ENCODE measurements around the gene TCF7L2.

The TCF7L2 gene

DNA sequence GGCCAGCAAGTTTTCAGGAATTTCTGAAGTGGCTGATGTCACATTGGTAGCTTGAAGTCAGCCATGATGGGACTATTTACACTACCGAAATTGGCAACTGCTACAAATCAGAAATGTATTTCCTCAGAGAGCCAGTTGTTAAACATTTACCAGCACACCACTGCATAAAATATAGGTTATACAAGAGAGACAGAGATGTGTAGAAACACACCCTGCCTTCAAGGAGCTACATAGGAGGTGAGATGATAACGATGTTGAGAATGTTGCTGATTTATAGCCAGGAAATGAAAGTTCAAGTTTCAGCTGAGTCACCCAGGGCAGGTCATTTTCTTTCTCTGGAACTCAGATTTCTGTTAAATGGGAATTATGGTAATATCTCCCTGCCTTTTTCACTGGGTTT is 46.0 kb upstream of the TCF7L2 start (continued):
- TF ChIP-seq, protein P1, sequence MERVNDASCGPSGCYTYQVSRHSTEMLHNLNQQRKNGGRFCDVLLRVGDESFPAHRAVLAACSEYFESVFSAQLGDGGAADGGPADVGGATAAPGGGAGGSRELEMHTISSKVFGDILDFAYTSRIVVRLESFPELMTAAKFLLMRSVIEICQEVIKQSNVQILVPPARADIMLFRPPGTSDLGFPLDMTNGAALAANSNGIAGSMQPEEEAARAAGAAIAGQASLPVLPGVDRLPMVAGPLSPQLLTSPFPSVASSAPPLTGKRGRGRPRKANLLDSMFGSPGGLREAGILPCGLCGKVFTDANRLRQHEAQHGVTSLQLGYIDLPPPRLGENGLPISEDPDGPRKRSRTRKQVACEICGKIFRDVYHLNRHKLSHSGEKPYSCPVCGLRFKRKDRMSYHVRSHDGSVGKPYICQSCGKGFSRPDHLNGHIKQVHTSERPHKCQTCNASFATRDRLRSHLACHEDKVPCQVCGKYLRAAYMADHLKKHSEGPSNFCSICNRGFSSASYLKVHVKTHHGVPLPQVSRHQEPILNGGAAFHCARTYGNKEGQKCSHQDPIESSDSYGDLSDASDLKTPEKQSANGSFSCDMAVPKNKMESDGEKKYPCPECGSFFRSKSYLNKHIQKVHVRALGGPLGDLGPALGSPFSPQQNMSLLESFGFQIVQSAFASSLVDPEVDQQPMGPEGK (CRISPR knock-in tag; IDR thresholded peaks at IDR 0.05; ENCODE audit: borderline replicate concordance) = no peak
- TF ChIP-seq CSDC2 (CRISPR knock-in tag; IDR thresholded peaks at IDR 0.05) = no peak
- TF ChIP-seq POU6F1 (CRISPR knock-in tag; IDR thresholded peaks at IDR 0.05; ENCODE audit: borderline replicate concordance, low read depth) = no peak
- TF ChIP-seq SNAI2 (CRISPR knock-in tag; IDR thresholded peaks at IDR 0.05) = no peak
- TF ChIP-seq BACH2 (CRISPR knock-in tag; IDR thresholded peaks at IDR 0.05; ENCODE audit: borderline replicate concordance) = no peak

DNA sequence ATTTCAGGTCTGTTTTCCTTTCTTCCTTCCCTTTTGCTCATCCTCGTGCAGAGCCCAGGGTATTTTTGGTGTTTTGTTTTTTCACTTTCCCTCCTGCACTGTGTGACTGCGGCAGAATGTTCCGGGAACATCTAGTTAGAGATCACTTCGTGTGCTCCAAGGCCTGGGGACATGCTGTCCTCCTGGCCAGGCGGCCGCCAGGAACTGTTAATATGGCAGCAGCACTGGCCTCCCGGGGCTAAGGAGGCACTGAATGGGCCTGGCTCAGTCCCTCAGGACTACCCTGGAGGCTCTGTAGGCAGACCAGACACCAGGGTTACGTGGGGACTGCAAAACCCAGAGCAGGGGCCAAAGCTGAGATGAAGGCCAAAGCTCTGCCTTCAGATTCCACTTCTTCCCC is 43.1 kb upstream of the TCF7L2 start:
- no peak for ATAC-seq
- TF ChIP-seq ZFP3 (CRISPR knock-in tag; IDR thresholded peaks at IDR 0.05) (no peak), ZFP30 (CRISPR knock-in tag; IDR thresholded peaks at IDR 0.05) (no peak), TOX (CRISPR knock-in tag; IDR thresholded peaks at IDR 0.05; ENCODE audit: borderline replicate concordance) (no peak), TCF4 (CRISPR knock-in tag; IDR thresholded peaks at IDR 0.05; ENCODE audit: borderline replicate concordance) (no peak), ZNF70 (CRISPR knock-in tag; IDR thresholded peaks at IDR 0.05) (no peak), SNAI2 (CRISPR knock-in tag; IDR thresholded peaks at IDR 0.05) (no peak), ISL1 (CRISPR knock-in tag; IDR thresholded peaks at IDR 0.05) (no peak), BACH2 (CRISPR knock-in tag; IDR thresholded peaks at IDR 0.05; ENCODE audit: borderline replicate concordance) (no peak), ZNF8 (CRISPR knock-in tag; IDR thresholded peaks at IDR 0.05) (no peak), GLIS3 (CRISPR knock-in tag; IDR thresholded peaks at IDR 0.05) (no peak), ESRRG (CRISPR knock-in tag; IDR thresholded peaks at IDR 0.05) (no peak), RARB (CRISPR knock-in tag; IDR thresholded peaks at IDR 0.05) (no peak), OSR1 (CRISPR knock-in tag; IDR thresholded peaks at IDR 0.05) (no peak), ZC3H10 (CRISPR knock-in tag; IDR thresholded peaks at IDR 0.05) (no peak), ZNF565 (CRISPR knock-in tag; conservative IDR thresholded peaks at IDR 0.05; ENCODE audit: low read depth) (no peak)
- TF ChIP-seq, protein P2, sequence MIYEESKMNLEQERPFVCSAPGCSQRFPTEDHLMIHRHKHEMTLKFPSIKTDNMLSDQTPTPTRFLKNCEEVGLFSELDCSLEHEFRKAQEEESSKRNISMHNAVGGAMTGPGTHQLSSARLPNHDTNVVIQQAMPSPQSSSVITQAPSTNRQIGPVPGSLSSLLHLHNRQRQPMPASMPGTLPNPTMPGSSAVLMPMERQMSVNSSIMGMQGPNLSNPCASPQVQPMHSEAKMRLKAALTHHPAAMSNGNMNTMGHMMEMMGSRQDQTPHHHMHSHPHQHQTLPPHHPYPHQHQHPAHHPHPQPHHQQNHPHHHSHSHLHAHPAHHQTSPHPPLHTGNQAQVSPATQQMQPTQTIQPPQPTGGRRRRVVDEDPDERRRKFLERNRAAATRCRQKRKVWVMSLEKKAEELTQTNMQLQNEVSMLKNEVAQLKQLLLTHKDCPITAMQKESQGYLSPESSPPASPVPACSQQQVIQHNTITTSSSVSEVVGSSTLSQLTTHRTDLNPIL (CRISPR knock-in tag; IDR thresholded peaks at IDR 0.05; ENCODE audit: low read depth) = no peak
- TF ChIP-seq, protein P1 (CRISPR knock-in tag; IDR thresholded peaks at IDR 0.05; ENCODE audit: borderline replicate concordance) = no peak

GRCh38 chr10:112907893-112908292 is 42.2 kb upstream of the TCF7L2 start:
- ATAC-seq = 0 out of 3 replicates have a peak, but pooled peaks have one; percentile 22
- TF ChIP-seq POU6F1 (CRISPR knock-in tag; IDR thresholded peaks at IDR 0.05; ENCODE audit: borderline replicate concordance, low read depth) = no peak
- TF ChIP-seq, protein P2 (CRISPR knock-in tag; IDR thresholded peaks at IDR 0.05; ENCODE audit: low read depth) = no peak
- TF ChIP-seq ISL1 (CRISPR knock-in tag; IDR thresholded peaks at IDR 0.05) = no peak
- no peak for TF ChIP-seq ZNF70 (CRISPR knock-in tag; IDR thresholded peaks at IDR 0.05)
- no peak for TF ChIP-seq PPARA (CRISPR knock-in tag; IDR thresholded peaks at IDR 0.05; ENCODE audit: borderline replicate concordance)
- no peak for TF ChIP-seq TCF4 (CRISPR knock-in tag; IDR thresholded peaks at IDR 0.05; ENCODE audit: borderline replicate concordance)
- no peak for TF ChIP-seq CSRNP3 (CRISPR knock-in tag; IDR thresholded peaks at IDR 0.05)

All from SK-N-SH treated with all-trans-retinoic acid at 6 μM for 48 hours (cell line).